NCI-H446 (cell line): Measurements from ENCODE around the gene NAT9.
A peak's percentile ranks its signal among the peaks of the same experiment; 100 is the strongest.

Source experiments
- DNase-seq, 2 experiments: peaks; one replicate each; lab custom pipeline; 2025; lab: John Stamatoyannopoulos, UW

Gene NAT9

GRCh38 chr17:74805591-74805991 lies 29.4 kb upstream of the NAT9 start:
- no peak for DNase-seq

- DNase-seq = no peak
Observed at GRCh38 chr17:74804683-74805082, 28.5 kb upstream of the NAT9 start.

DNA sequence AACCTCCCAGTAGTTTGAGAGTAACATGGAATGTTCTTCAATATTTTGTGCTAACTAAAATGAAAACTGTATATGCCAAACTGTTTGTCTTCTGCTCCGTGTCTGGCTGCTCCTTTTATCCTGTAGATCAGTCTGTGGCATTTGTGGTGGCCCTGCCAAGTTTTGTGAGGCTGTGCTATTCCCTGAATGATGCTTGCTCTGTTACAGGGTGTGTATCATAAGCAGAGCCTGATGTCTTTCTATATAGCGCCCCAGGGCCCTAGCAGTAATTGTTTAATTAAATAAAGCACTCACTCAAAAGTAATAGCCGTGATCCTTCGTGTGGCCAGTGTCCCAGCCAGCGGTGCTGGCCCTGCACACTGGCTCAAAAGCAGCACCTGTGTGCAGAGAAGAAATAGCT lies 27.8 kb upstream of the NAT9 start:
- DNase-seq = peak; percentile 29 to 66

DNA sequence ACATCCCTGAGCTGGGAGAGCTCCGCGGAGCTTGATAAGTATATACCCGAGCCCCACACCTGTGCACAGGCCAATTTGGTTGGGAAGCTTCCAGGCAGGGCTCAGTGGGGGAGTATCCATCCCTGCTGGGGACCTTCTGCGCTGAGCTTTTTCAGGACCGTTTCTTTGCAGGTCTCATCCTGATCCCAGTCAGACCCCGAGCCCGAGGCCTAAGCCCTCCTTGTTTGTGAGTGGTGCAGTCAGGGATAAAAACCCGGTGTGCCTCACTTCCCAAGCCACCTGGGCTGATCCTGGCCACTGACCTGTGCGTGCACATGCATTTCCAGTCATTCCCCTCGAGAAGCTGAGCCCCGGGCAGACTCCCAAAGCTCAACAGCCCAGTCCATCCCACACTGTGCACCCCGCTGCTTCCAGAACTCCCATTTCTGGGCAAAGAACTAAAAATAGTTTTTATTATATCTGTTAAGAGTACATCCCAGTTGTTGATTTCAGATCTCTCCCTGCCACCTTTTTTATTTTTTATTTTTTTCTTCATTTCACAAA lies 27.3 kb upstream of the NAT9 start:
- peak in 1 of 2 experiments; percentile 62 for DNase-seq

DNA sequence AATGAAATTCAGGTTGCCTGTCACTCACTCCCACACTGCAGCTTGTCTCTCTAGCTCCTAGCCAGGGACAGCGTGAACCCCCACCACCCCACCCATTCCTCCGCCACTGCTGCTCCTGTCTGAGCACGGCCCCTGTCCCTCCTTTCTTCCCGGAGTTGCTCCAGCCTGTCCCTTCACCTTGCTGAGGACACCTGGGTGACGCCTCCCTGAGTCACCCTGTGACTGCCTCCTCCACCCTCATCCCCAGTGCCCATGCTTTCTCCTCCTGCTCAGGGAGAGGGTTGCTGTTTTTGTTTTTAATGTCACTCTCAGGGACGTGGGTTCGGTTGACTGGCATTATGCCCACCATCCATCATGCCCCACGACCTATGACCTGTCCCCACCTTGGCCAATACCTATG lies 25.8 kb upstream of the NAT9 start:
- DNase-seq = no peak

GRCh38 chr17:74800531-74800930 lies 24.4 kb upstream of the NAT9 start:
- no peak for DNase-seq

DNA sequence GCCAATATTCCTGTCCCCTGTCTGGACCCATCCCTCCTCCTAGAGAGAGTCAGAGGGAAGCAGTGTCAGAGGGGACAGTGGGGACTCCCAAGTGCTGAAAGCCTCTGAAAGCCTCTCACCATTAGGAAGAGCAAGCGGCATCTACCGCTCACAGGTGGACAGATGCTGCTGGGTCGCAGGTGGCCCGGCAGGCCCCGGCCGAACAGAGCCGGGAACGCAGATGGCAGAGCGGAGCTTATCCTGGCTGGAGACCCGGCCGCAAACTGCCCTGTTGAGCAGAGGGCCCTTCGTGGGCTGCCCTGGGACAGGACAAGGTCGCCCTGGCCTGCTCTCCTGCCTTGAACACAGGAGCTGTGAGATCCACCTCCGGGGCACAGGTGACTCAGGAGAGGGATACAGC lies 23.0 kb upstream of the NAT9 start:
- DNase-seq = no peak

DNA sequence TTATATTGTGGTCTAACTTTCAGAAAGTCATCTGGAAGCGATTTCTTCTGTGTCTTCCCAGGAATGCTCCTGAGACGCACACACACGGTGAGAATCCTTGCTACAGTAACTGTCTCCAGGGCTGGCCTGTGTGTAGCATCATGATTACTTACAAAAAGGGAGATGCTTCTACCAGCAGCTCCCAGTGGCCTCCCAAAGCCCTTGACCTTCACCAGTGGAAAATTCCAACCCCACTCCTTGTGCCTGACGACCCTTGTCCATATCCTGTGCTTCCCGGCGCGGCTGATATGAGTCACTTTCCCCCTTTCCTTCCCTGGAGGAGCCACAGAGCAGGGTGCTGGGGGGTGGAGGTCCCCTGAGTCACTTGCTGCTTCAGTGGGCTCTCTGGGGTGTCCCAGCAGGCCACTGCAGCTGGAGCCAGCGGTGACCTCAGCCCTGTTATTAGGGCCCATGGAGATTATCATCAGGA lies 22.1 kb upstream of the NAT9 start:
- DNase-seq = no peak

DNA sequence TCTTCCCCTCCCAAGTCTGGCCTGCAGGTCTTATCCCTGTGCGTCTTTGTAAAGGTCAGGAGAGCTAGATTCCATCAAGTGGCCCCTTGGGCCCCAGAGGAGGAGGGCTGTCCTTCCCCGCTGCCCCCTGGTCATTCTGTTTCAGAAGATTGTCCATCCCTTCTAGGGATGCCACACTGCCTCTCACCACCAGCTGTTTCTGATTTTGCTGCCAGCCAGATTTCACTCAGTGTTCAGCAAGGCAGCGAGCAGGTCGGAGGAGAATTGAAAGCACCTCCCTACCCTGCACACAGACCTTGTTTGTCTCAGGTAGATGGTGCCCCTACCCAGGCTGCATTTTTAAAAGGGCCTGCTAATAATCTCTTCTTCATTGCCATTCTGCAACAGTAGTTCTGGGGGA lies 21.7 kb upstream of the NAT9 start:
- no peak for DNase-seq

GRCh38 chr17:74796866-74797265 lies 20.7 kb upstream of the NAT9 start:
- DNase-seq = no peak

DNA sequence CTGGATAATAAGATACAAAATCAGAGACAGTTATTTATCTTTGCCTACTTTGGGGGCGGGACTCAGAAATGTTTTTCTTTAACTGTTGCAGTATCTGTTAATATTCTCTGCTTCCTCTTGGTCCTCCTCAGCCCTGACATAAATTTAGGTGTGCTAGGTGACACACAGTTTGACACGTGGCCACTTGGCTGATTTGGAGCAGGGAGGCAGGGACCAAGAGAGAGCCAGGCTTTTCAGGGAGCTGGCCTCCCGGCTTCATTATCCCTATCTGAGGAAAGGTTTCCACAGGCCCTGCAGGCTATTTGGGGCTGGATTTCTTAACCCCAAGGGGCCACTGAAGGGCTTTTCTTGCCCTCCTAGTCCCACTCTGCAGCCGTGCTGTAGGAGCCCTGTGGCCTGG lies 20.1 kb upstream of the NAT9 start:
- DNase-seq = no peak

GRCh38 chr17:74795327-74796020 lies 19.3 kb upstream of the NAT9 start:
- no peak for DNase-seq

- DNase-seq = no peak
Observed at GRCh38 chr17:74792586-74793105, 16.5 kb upstream of the NAT9 start.

GRCh38 chr17:74790161-74791058 lies 14.3 kb upstream of the NAT9 start:
- no peak for DNase-seq

GRCh38 chr17:74786431-74787055 lies 10.4 kb upstream of the NAT9 start:
- no peak for DNase-seq

- no peak for DNase-seq
Observed at GRCh38 chr17:74785981-74786360, 9.8 kb upstream of the NAT9 start.

- DNase-seq = no peak
Observed at GRCh38 chr17:74785096-74785980, 9.2 kb upstream of the NAT9 start.

GRCh38 chr17:74784125-74784810 lies 8.1 kb upstream of the NAT9 start:
- no peak for DNase-seq

DNA sequence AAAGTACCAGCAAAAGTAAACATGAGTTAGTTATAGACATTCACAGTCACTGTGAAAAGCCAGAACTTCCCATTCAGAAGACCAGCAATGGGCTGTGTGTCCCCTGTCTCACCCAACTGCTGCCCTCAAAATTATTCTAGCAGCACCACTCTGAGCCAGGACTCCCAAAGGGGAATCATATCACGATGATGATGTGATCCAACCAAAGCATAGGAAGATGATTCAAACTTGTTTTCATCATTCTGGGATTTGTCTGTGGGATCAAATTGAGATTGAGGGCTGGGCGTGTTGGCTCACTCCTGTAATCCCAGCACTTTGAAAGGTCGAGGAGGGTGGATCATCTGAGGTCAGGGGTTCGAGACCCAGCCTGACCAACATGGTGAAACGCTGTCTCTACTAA lies 6.4 kb upstream of the NAT9 start:
- no peak for DNase-seq

DNA sequence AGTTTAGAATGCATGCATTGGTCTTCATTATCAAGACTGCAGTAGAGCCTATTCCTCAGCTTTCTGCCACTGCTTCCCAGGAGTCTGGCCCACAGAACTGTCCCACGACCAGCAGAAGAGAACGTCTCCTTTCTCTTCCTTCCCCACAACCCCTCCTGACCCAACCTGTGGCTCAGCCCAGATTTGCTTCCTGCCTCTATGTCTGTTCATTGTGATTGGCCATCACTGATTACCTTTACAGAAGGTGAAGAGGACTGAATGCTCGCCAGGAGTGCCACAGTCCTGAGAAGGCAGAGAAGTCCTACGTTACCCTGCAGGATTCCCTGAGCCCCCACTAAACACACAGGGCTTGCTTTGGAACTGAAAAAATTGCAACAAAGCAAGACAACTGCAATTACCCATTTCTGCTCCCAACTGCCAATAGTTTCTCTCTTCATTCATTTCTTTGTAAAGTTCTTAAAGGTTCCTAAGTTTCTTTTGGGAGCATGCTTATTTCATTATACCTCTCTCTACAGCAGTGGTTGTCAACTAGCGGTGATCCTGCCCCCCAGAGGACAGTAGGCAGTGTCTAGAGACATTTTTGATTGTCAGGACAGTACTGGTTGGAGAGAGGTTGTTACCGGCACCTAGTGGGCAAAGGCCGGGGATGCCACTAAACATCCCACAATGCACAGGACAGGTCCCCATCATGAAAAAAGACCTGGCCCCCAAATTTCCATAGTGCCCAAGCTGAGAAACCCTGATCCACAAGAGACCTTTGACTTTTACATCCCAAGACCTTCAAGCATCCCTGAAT lies 4.5 kb upstream of the NAT9 start:
- DNase-seq = peak; percentile 17 to 69
